Measurements from ENCODE around the gene NLGN1.

The NLGN1 gene

DNA sequence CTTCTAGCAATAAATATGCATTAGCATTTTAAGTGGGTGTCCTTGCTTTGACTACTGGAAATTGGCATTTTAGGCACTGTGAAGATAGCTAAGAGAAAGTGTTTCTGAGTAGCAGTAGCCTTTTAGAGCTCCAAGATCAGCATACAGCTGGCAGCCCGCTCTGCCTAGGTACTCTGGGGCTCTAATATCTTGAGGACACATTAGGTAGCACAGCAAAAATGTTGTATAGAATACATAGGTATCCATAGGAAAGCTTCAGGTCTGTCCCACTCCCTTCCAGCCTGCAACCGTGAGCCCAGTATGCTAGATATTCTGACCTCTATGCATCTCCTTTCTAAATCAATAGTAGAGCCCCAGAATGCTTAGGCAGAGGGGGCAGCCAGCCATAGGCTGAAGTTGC is 670.5 kb downstream of the NLGN1 start:
- 90% methylated on average over 2 of the region's 2 CpGs for whole genome bisulfite sequencing (ENCODE audit: insufficient coverage)
- no peak for DNase-seq
- POLR2A ChIA-PET: no interaction called here
- H3K27ac ChIP-seq (ENCODE audit: insufficient read depth in 1 of 2, low read depth in 1 of 2, low read length in 2 of 2, poor library complexity in 1 of 2, severe bottlenecking in 2 of 2): no peak overlapping the region
- H3K9me3 ChIP-seq (ENCODE audit: control extremely low read depth in 1 of 5, control insufficient read depth in 4 of 5, insufficient read depth in 2 of 5, low read depth in 1 of 5, low read length in 4 of 5): peaks cover 0 to 4% (median 0%) of the 10 kb centered on the region in 5 experiments
- CTCF ChIA-PET: no interaction called here
- no peaks in the 10 kb centered on the region for H3K36me3 ChIP-seq (ENCODE audit: control insufficient read depth in 4 of 4, insufficient read depth in 4 of 4, low read length in 3 of 4)
- no peaks in the 10 kb centered on the region for H3K27me3 ChIP-seq (replicated peaks in 2 of 5; ENCODE audit: control insufficient read depth in 4 of 5, insufficient read depth in 5 of 5, low read length in 4 of 5)
- no peak overlapping the region for H3K4me3 ChIP-seq (ENCODE audit: control insufficient read depth in 1 of 7, extremely low read depth in 1 of 7, insufficient read depth in 4 of 7, low read depth in 2 of 7, low read length in 6 of 7)
- no peaks in the 10 kb centered on the region for H3K4me1 ChIP-seq (ENCODE audit: control extremely low read depth in 1 of 4, control insufficient read depth in 4 of 4, insufficient read depth in 4 of 4, low read length in 3 of 4)

DNA sequence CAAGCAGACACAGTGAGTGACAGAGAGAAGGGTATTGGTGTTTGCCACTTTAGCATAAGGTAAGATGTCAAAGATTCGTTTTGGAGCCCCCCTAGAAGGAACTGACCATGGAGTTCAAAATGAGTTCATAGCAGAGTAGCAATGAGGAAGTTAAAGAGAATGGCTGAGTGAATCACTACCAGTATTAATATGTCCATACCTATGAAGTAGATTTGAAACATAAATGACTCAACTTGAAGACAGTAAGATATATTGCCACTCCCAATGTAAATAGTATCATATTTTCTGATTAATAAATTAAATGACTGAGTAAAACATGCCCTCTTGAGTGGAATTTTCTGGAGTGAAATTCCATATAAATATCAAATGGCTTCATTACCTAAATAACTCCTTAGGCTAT is 675.1 kb downstream of the NLGN1 start:
- Histone ChIP-seq H3K4me3 (ENCODE audit: control insufficient read depth in 1 of 7, extremely low read depth in 1 of 7, insufficient read depth in 4 of 7, low read depth in 2 of 7, low read length in 6 of 7) (no peak overlapping the region), H3K4me1 (ENCODE audit: control extremely low read depth in 1 of 4, control insufficient read depth in 4 of 4, insufficient read depth in 4 of 4, low read length in 3 of 4) (no peaks in the 10 kb centered on the region), H3K36me3 (ENCODE audit: control insufficient read depth in 4 of 4, insufficient read depth in 4 of 4, low read length in 3 of 4) (no peaks in the 10 kb centered on the region), H3K27me3 (replicated peaks in 2 of 5; ENCODE audit: control insufficient read depth in 4 of 5, insufficient read depth in 5 of 5, low read length in 4 of 5) (no peaks in the 10 kb centered on the region), H3K27ac (ENCODE audit: insufficient read depth in 1 of 2, low read depth in 1 of 2, low read length in 2 of 2, poor library complexity in 1 of 2, severe bottlenecking in 2 of 2) (no peak overlapping the region), H3K9me3 (ENCODE audit: control extremely low read depth in 1 of 5, control insufficient read depth in 4 of 5, insufficient read depth in 2 of 5, low read depth in 1 of 5, low read length in 4 of 5) (no peaks in the 10 kb centered on the region)
- DNase-seq: peak in 1 of 3 donors; percentile 3
- ChIA-PET CTCF (no interaction called here), POLR2A (no interaction called here)
- 0% methylated on average over 1 of the region's 1 CpG for WGBS (ENCODE audit: insufficient coverage)

- POLR2A ChIA-PET: no interaction called here
- no peak overlapping the region for H3K4me3 ChIP-seq (ENCODE audit: control insufficient read depth in 1 of 7, extremely low read depth in 1 of 7, insufficient read depth in 4 of 7, low read depth in 2 of 7, low read length in 6 of 7)
- H3K4me1 ChIP-seq (ENCODE audit: control extremely low read depth in 1 of 4, control insufficient read depth in 4 of 4, insufficient read depth in 4 of 4, low read length in 3 of 4): no peaks in the 10 kb centered on the region
- peak in 2 of 3 donors; percentile 11 to 36 for DNase-seq
- WGBS (ENCODE audit: insufficient coverage): 80% methylated on average over 1 of the region's 3 CpGs
- H3K9me3 ChIP-seq (ENCODE audit: control extremely low read depth in 1 of 5, control insufficient read depth in 4 of 5, insufficient read depth in 2 of 5, low read depth in 1 of 5, low read length in 4 of 5): no peaks in the 10 kb centered on the region
- no peaks in the 10 kb centered on the region for H3K27me3 ChIP-seq (replicated peaks in 2 of 5; ENCODE audit: control insufficient read depth in 4 of 5, insufficient read depth in 5 of 5, low read length in 4 of 5)
- H3K36me3 ChIP-seq (ENCODE audit: control insufficient read depth in 4 of 4, insufficient read depth in 4 of 4, low read length in 3 of 4): no peaks in the 10 kb centered on the region
- H3K27ac ChIP-seq (ENCODE audit: insufficient read depth in 1 of 2, low read depth in 1 of 2, low read length in 2 of 2, poor library complexity in 1 of 2, severe bottlenecking in 2 of 2): no peak overlapping the region
- CTCF ChIA-PET: no interaction called here
Measured at GRCh38 chr3:174083706-174084105, 686.2 kb downstream of the NLGN1 start.

DNA sequence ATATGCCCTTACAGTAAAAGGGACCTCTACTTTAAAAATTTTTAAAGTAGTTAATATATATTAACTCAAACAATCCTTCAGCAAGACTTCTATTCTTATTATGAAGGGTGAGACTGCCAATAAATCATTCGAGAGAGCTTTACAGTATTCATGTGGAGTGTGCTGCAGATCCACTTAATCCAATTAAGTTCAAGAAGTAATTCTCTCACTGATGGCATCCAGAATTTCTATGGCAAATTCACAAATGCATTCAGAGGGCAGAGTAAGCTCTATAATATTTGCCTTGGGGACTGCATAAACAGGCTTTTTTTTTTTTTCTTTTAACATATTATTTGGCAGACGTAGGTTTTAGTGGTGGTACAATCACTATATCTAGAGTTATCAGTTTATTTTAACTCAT is 692.0 kb downstream of the NLGN1 start:
- DNase-seq: no peak
- Histone ChIP-seq H3K27me3 (replicated peaks in 2 of 5; ENCODE audit: control insufficient read depth in 4 of 5, insufficient read depth in 5 of 5, low read length in 4 of 5) (no peaks in the 10 kb centered on the region), H3K4me1 (ENCODE audit: control extremely low read depth in 1 of 4, control insufficient read depth in 4 of 4, insufficient read depth in 4 of 4, low read length in 3 of 4) (no peaks in the 10 kb centered on the region), H3K27ac (ENCODE audit: insufficient read depth in 1 of 2, low read depth in 1 of 2, low read length in 2 of 2, poor library complexity in 1 of 2, severe bottlenecking in 2 of 2) (no peak overlapping the region), H3K4me3 (ENCODE audit: control insufficient read depth in 1 of 7, extremely low read depth in 1 of 7, insufficient read depth in 4 of 7, low read depth in 2 of 7, low read length in 6 of 7) (no peak overlapping the region), H3K36me3 (ENCODE audit: control insufficient read depth in 4 of 4, insufficient read depth in 4 of 4, low read length in 3 of 4) (no peaks in the 10 kb centered on the region), H3K9me3 (ENCODE audit: control extremely low read depth in 1 of 5, control insufficient read depth in 4 of 5, insufficient read depth in 2 of 5, low read depth in 1 of 5, low read length in 4 of 5) (no peaks in the 10 kb centered on the region)
- WGBS (ENCODE audit: insufficient coverage): 89% methylated on average over 1 of the region's 2 CpGs
- POLR2A ChIA-PET: no interaction called here
- CTCF ChIA-PET: no interaction called here

DNA sequence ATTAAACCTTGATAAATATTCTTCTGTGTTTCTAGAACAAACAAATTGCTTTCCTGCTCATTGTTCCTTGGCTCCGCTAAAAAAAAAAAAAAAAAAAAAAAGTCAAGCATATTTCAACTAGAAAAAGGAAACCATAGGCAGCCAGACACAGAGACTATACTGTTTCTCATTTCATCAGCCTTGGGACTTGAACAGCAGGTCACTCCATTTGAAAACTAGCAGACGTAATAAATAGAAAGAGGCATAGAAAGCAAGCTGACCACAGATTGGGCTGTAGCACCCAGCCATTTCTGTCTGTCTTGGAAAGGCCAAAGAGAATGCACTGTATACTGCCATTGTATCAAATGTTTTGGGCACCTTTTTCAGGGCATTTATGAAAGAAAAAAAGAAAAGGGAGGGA is 697.1 kb downstream of the NLGN1 start:
- ChIA-PET POLR2A (no interaction called here), CTCF (no interaction called here)
- Histone ChIP-seq H3K9me3 (ENCODE audit: control extremely low read depth in 1 of 5, control insufficient read depth in 4 of 5, insufficient read depth in 2 of 5, low read depth in 1 of 5, low read length in 4 of 5) (no peaks in the 10 kb centered on the region), H3K4me3 (ENCODE audit: control insufficient read depth in 1 of 7, extremely low read depth in 1 of 7, insufficient read depth in 4 of 7, low read depth in 2 of 7, low read length in 6 of 7) (no peak overlapping the region), H3K36me3 (ENCODE audit: control insufficient read depth in 4 of 4, insufficient read depth in 4 of 4, low read length in 3 of 4) (no peaks in the 10 kb centered on the region), H3K4me1 (ENCODE audit: control extremely low read depth in 1 of 4, control insufficient read depth in 4 of 4, insufficient read depth in 4 of 4, low read length in 3 of 4) (no peaks in the 10 kb centered on the region), H3K27ac (ENCODE audit: insufficient read depth in 1 of 2, low read depth in 1 of 2, low read length in 2 of 2, poor library complexity in 1 of 2, severe bottlenecking in 2 of 2) (no peak overlapping the region), H3K27me3 (replicated peaks in 2 of 5; ENCODE audit: control insufficient read depth in 4 of 5, insufficient read depth in 5 of 5, low read length in 4 of 5) (no peaks in the 10 kb centered on the region)
- 100% methylated on average over 2 of the region's 2 CpGs for WGBS (ENCODE audit: insufficient coverage)
- no peak for DNase-seq

DNA sequence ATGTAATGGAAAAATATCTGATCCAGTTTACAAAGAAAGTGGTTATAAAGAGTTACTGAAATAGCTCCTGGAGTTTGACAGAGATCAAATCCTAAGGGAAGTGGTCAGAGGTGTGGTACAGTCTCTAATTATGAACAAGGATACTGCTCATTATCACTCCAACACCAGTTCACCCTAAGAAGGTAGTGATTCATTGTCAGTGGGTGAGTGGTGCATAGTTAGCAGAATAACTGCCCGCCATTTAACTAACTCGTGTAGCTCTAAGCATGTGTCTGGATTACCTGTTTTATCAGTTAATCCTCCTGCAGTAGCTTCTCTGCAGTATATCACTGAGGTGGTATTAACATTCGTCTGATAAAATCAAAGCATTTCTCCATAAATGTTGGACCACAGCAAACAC is 700.1 kb downstream of the NLGN1 start:
- H3K36me3 ChIP-seq (ENCODE audit: control insufficient read depth in 4 of 4, insufficient read depth in 4 of 4, low read length in 3 of 4): no peaks in the 10 kb centered on the region
- no peak for DNase-seq
- 87% methylated on average over 2 of the region's 3 CpGs for WGBS (ENCODE audit: insufficient coverage)
- no peaks in the 10 kb centered on the region for H3K9me3 ChIP-seq (ENCODE audit: control extremely low read depth in 1 of 5, control insufficient read depth in 4 of 5, insufficient read depth in 2 of 5, low read depth in 1 of 5, low read length in 4 of 5)
- no peak overlapping the region for H3K27ac ChIP-seq (ENCODE audit: insufficient read depth in 1 of 2, low read depth in 1 of 2, low read length in 2 of 2, poor library complexity in 1 of 2, severe bottlenecking in 2 of 2)
- CTCF ChIA-PET: no interaction called here
- H3K4me3 ChIP-seq (ENCODE audit: control insufficient read depth in 1 of 7, extremely low read depth in 1 of 7, insufficient read depth in 4 of 7, low read depth in 2 of 7, low read length in 6 of 7): no peak overlapping the region
- H3K4me1 ChIP-seq (ENCODE audit: control extremely low read depth in 1 of 4, control insufficient read depth in 4 of 4, insufficient read depth in 4 of 4, low read length in 3 of 4): no peaks in the 10 kb centered on the region
- POLR2A ChIA-PET: interaction anchor here (0.6 kb wide), 1 partner anchor 11 kb away, joined by 3 read pairs; no protein-coding TSS in a partner anchor
- H3K27me3 ChIP-seq (replicated peaks in 2 of 5; ENCODE audit: control insufficient read depth in 4 of 5, insufficient read depth in 5 of 5, low read length in 4 of 5): no peaks in the 10 kb centered on the region

DNA sequence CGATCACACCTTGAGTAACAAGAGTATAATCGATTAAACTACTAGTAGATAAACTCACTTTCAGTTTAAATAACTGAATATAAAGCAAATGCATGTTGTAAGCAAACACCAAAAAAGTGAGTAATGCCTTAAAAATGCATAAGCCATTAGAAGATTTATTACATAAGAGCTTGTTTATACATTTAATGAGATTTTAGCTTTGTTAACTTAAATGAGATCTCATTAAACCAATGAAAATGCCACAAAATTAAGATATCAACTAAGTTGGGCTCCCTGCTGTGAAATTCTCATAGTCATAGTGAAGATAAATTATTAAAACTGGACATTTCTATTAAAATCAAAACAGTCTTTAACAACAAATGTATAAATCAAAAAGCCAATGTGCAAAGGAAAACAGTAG is 701.2 kb downstream of the NLGN1 start:
- Histone ChIP-seq H3K27ac (ENCODE audit: insufficient read depth in 1 of 2, low read depth in 1 of 2, low read length in 2 of 2, poor library complexity in 1 of 2, severe bottlenecking in 2 of 2) (no peak overlapping the region), H3K9me3 (ENCODE audit: control extremely low read depth in 1 of 5, control insufficient read depth in 4 of 5, insufficient read depth in 2 of 5, low read depth in 1 of 5, low read length in 4 of 5) (no peaks in the 10 kb centered on the region), H3K4me1 (ENCODE audit: control extremely low read depth in 1 of 4, control insufficient read depth in 4 of 4, insufficient read depth in 4 of 4, low read length in 3 of 4) (no peaks in the 10 kb centered on the region), H3K4me3 (ENCODE audit: control insufficient read depth in 1 of 7, extremely low read depth in 1 of 7, insufficient read depth in 4 of 7, low read depth in 2 of 7, low read length in 6 of 7) (no peak overlapping the region), H3K27me3 (replicated peaks in 2 of 5; ENCODE audit: control insufficient read depth in 4 of 5, insufficient read depth in 5 of 5, low read length in 4 of 5) (no peaks in the 10 kb centered on the region), H3K36me3 (ENCODE audit: control insufficient read depth in 4 of 4, insufficient read depth in 4 of 4, low read length in 3 of 4) (no peaks in the 10 kb centered on the region)
- CTCF ChIA-PET: no interaction called here
- WGBS (ENCODE audit: insufficient coverage): no CpG with 5 or more reads among the region's 2 CpGs
- POLR2A ChIA-PET: no interaction called here
- DNase-seq: no peak

Data from common myeloid progenitor, CD34-positive (primary cell).